ENCODE results near the gene LRRC10B. TPM values are rescaled to one million over a fixed set of nuclear protein-coding genes. Genes with fewer than 3 reads are reported as not detected.

LRRC10B gene
- total RNA-seq, 4 donors from 2014 or later: 0.76 to 2.6 (median 1.9) TPM

DNA sequence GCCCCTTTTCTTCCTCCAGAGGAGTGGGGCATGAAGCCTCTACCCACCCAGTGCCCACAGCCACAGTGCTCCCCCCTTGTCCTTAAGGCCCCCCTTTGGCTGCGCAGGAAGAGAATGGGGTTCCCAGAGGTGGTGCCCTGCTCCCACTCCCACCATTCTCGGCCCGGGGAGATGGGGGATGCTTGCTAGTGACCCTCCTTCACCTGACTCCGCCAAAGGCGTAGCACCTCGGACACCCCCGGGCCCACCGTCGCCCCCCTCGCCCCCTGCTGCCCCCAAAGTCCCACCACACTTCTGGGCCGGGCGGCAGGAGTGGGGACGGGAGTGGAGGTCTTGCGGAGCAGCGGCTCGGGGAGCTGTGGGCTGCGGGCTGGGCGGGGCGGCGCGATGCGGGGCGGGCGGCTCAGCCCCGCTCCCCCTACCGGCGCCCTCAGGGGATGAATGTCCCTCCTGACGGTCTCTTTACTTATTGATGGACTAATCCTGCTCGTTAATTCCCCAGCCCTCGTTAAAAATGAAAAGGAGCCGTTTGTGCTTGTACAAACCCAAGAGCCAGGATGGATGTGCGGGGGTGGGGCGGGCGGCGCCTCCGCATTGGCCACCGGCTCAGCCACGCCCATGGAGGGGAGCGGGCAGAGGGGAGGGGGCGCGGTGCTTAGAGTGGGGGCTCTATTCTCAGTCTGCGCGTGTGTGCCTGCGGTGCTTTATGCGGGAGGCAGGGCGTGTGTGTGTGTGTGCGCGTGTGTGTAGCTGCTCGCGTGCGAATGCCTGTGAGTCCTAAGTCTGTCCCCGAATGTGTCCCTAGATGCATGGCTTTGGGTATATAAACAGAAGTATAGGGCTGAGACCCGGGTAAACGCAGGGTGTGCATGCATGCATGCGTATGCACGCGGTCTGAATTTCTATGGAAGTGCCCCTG lies 46.8 kb downstream of the LRRC10B start:
- H3K4me3 ChIP-seq (ENCODE audit: low read depth, poor library complexity, severe bottlenecking): no peak overlapping the region
- intact Hi-C loops (cut with DNase I; ENCODE audit: low total_unique reads): no loop called here
- TF ChIP-seq, protein P1, sequence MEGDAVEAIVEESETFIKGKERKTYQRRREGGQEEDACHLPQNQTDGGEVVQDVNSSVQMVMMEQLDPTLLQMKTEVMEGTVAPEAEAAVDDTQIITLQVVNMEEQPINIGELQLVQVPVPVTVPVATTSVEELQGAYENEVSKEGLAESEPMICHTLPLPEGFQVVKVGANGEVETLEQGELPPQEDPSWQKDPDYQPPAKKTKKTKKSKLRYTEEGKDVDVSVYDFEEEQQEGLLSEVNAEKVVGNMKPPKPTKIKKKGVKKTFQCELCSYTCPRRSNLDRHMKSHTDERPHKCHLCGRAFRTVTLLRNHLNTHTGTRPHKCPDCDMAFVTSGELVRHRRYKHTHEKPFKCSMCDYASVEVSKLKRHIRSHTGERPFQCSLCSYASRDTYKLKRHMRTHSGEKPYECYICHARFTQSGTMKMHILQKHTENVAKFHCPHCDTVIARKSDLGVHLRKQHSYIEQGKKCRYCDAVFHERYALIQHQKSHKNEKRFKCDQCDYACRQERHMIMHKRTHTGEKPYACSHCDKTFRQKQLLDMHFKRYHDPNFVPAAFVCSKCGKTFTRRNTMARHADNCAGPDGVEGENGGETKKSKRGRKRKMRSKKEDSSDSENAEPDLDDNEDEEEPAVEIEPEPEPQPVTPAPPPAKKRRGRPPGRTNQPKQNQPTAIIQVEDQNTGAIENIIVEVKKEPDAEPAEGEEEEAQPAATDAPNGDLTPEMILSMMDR (IDR thresholded peaks at IDR 0.05): no peak
- no peak for TF ChIP-seq POLR2A (IDR thresholded peaks at IDR 0.05)
- WGBS, 2 donors: 8 to 14% methylated on average over 35 to 47 of the region's 57 CpGs
- no peak for DNase-seq (ENCODE audit: low spot score in 2 of 2)

DNA sequence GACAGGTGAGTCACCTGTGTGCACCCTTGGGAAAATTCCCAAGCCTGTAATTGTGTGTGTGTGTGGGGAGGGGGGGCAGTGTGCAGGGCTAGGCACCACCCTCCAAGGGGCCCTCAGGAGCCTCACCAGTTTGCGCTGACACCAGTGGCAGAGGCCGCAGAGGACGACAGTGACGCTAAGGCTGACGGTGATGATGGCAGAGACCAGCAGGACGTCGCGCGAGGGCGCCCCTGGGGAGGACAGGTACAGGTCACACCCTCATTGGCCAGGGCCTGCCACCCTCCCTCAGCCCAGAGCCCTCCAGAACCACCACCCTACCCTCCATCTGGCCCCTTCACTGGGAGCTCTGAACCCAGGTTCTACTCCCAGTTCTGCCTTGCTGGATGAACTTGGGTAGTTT lies 47.4 kb downstream of the LRRC10B start:
- H3K4me3 ChIP-seq (ENCODE audit: low read depth, poor library complexity, severe bottlenecking): no peak overlapping the region

DNA sequence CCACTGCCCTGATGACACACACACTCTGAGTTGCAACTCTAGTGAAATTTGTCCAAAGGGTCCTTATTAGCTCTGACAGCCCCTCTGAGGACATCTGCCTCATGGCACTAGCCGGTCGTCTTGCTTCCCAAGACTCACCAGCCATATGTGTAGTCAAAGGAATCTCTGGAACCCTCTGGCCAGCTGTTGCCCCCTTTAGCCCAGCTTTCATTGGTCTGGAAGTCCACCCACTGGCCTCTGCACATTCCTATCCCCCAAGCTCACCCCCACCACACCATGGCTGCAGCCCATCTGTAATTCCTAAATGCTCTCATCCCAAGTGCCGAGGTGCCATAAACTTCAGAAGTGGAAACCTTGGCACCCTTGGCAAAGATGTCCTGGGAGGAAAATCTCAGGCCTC lies 48.1 kb downstream of the LRRC10B start:
- TF ChIP-seq, protein P1 (IDR thresholded peaks at IDR 0.05): no peak
- no peak for TF ChIP-seq POLR2A (IDR thresholded peaks at IDR 0.05)
- DNase-seq (ENCODE audit: low spot score in 2 of 2): no peak
- WGBS, 2 donors: 72 to 76% methylated on average over 3 of the region's 3 CpGs
- intact Hi-C loops (cut with DNase I; ENCODE audit: low total_unique reads): no loop called here
- H3K4me3 ChIP-seq (ENCODE audit: low read depth, poor library complexity, severe bottlenecking): no peak overlapping the region

More for the DNA sequence above, 47.4 kb downstream of the LRRC10B start:
- 69 to 70% methylated on average over 10 of the region's 10 CpGs for WGBS, 2 donors
- no peak for DNase-seq (ENCODE audit: low spot score in 2 of 2)
- TF ChIP-seq, protein P1 (IDR thresholded peaks at IDR 0.05): no peak
- no peak for TF ChIP-seq POLR2A (IDR thresholded peaks at IDR 0.05)
- intact Hi-C loops (cut with DNase I; ENCODE audit: low total_unique reads): no loop called here

MicroRNA genes within 50 kb of the gene (microRNA counts, 767-probe panel; counts per million panel counts)
- 0 to 358 counts per million in 2 donors for microRNA hsa-miR-4488

Small RNA genes within 50 kb of the gene (microRNA-seq; reads per million reads assigned to microRNA genes)
- gene MIR4488 (ENCODE audit: borderline number of aligned reads in 1 of 2, borderline replicate concordance in 2 of 2): 0 reads per million in 2 donors

Other genes with a start within 250 kb of the LRRC10B start
- under 1 TPM in 2 of 4 donors, not detected in 2; 0.22 to 0.68 TPM for gene VWCE, start 213.4 kb upstream of the LRRC10B start, total RNA-seq
- gene DDB1, start 175.6 kb upstream of the LRRC10B start, total RNA-seq: 100 to 1,000 TPM; 166 to 204 (median 185) TPM
- gene TKFC, start 175.5 kb upstream of the LRRC10B start, total RNA-seq: 10 to 100 TPM; 26.6 to 37.3 (median 33.1) TPM
- 100 to 1,000 TPM in 1 of 4 donors, 10 to 100 TPM in 3; 55.7 to 102 (median 76.8) TPM for gene CYB561A3, start 146.9 kb upstream of the LRRC10B start, total RNA-seq
- 10 to 100 TPM; 12.7 to 47.2 (median 18.1) TPM for gene TMEM138, start 146.4 kb upstream of the LRRC10B start, total RNA-seq
- gene TMEM216, start 116.2 kb upstream of the LRRC10B start, total RNA-seq: 10 to 100 TPM in 3 of 4 donors, 1 to 10 TPM in 1; 7.8 to 15.9 (median 11.4) TPM
- gene CPSF7, start 78.8 kb upstream of the LRRC10B start, total RNA-seq: 10 to 100 TPM; 47.1 to 58.2 (median 48.9) TPM
- 10 to 100 TPM; 24.2 to 32.8 (median 28.5) TPM for gene SDHAF2, start 78.6 kb upstream of the LRRC10B start, total RNA-seq
- gene SYT7, start 72.3 kb downstream of the LRRC10B start, total RNA-seq: 1 to 10 TPM; 1.5 to 7.5 (median 5.1) TPM
- gene DAGLA, start 171.6 kb downstream of the LRRC10B start, total RNA-seq: 1 to 10 TPM in 2 of 4 donors, under 1 TPM in 2; 0.23 to 1.8 (median 0.79) TPM
- 1 to 10 TPM in 2 of 4 donors, under 1 TPM in 1, not detected in 1; 0.23 to 2.6 (median 1.4) TPM for gene MYRF, start 243.9 kb downstream of the LRRC10B start, total RNA-seq

Data from lower leg skin (tissue), 4 donors.